HG03565 (cell line): ENCODE data around the gene TMED6.

ENCODE experiments used
- ATAC-seq: cut with Tn5 transposase; IDR thresholded peaks from one replicate; pipeline ENCODE4 v1.9.1; 2021; ENCODE audit warnings: mild to moderate bottlenecking, moderate library complexity; ENCODE audit not compliant: unreplicated experiment

TMED6 gene

GRCh38 chr16:69351309-69352027, at the start of gene TMED6:
TSS of gene TMED6 (minus strand) at chr16:69351786. CDS start at chr16:69351753, 33 bp downstream.
- ATAC-seq = no peak

- ATAC-seq = no peak
These were observed 47.8 kb upstream of the TMED6 start for GRCh38 chr16:69399361-69399760.

DNA sequence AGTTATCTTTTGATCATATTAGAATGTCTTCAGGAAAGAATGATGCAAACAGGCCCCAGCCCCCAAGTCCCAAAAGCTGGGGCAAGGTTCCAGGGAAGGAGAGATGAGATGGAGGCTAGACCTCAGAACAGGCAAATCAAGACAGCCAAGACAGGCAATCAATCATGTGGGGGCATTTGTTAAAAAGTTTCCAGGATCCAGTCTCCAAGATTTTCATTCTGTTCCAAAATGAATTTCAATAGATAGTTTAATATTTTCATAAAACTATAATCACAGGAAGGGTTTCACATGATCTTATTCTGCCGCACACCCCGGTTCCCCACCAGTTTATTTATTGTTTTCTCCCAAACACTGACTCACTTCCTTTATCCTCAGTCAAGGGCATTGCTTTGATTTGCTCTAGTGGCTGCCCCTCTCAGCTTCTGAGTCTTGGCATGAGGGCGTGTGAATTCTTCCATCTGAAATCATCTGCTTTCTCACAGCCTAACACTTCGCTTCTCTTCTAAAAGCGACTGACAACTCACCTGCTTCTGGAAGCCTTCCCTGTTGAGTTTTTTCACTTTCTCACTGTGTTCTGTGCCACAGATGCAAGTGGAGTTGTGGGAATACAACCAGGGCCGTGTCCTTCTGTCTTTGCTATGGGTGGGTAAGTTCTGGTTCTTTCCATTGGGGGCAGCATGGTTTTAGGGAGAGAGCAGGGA, 46.4 kb upstream of the TMED6 start:
- ATAC-seq = no peak

DNA sequence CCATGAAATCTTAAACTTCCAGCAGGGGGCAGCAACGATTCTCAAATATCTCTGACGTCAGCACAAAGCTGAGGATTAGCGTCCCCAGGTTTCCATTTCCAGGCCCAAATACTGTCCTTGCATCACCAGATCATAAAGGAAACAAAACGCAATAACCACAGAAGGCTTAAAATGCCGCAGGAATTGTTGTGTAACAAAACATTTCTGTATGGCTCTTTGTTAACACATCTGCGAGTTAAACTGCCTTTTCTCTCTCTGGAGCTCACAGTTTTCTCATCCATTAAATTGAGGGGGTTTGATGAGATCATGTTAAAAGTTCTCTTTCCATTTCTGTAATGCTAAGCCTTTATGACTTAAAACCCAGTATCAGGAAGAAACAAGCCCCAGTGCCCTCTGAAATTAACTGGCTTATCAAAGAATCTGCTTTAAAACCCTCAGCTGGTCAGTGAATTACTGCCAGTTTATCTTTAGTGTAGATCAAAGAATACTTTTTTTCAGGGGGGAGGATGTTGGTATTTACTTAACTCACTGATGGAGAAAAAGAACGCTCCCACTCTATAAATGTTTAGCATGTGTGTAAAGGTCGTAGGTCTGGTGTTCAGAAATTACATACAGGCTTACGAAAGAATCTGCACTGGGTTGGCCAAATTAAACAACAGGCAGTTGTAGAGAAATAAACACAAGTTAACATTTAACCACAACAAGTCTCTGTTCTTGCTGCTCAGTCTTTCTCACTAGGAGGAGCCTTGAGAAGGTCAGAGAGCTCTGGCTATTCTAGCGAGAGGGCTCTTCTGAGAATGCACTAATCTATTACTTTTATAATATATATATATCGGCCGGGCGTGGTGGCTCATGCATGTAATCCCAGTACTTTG, 44.8 kb upstream of the TMED6 start:
- no peak for ATAC-seq

GRCh38 chr16:69395859-69396186, 44.2 kb upstream of the TMED6 start:
- ATAC-seq = no peak

GRCh38 chr16:69393898-69394849, 42.6 kb upstream of the TMED6 start:
- ATAC-seq = no peak

- no peak for ATAC-seq
These were observed 35.0 kb upstream of the TMED6 start for GRCh38 chr16:69386596-69386995.

- no peak for ATAC-seq
These were observed 33.4 kb upstream of the TMED6 start for GRCh38 chr16:69384974-69385373.

DNA sequence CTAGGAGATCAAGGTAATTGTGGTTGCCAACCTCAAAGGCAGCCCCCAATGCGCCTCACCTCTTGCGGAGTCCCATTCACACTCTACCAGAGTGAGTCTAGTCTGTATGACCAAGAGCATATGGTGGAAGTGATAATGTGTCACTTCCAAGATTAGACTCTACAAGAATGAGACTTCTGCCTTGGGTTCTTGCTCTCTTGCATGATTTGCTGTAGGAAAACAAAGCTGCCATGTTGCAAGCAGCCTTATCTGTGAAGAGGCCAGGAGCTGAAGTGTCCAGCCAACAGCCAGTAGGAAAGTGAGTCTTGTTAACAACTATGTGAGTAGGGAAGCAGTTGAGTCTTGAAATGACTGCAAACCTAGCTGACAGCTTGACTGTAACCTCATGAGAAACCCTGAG, 30.8 kb upstream of the TMED6 start:
- no peak for ATAC-seq

- ATAC-seq = no peak
These were observed 29.6 kb upstream of the TMED6 start for GRCh38 chr16:69381231-69381630.

- no peak for ATAC-seq
These were observed 27.2 kb upstream of the TMED6 start for GRCh38 chr16:69378760-69379159.

GRCh38 chr16:69378036-69378435, 26.4 kb upstream of the TMED6 start:
- ATAC-seq = no peak

DNA sequence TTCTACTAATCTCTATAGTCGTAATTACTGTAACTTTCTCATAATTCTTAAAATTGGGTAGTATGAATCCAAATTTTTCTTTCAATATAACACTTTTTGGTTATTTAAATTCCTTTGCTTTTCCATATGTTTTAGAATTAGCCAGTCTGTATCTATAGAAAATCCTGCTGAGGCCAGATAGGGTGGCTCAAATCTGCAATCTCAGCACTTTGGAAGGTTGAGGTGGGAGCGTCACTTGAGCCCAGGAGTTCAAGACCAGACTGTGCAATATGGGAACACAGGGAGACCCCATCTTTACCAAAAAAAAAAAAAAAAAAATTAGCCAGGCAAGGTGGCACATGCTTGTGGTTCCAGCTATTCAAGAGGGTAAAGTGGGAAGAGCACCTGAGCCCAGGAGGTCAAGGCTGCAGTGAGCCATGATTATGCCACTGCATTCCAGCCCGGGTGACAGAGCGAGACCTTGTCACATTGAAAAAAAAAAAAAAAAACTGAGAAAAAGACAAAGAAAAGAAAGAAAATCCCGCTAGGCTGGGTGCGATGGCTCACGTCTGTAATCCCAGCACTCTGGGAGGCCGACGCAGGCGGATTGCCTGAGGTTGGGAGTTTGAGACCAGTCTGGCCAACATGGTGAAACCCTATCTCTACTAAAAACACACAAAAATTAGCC, 24.9 kb upstream of the TMED6 start:
- ATAC-seq = no peak

DNA sequence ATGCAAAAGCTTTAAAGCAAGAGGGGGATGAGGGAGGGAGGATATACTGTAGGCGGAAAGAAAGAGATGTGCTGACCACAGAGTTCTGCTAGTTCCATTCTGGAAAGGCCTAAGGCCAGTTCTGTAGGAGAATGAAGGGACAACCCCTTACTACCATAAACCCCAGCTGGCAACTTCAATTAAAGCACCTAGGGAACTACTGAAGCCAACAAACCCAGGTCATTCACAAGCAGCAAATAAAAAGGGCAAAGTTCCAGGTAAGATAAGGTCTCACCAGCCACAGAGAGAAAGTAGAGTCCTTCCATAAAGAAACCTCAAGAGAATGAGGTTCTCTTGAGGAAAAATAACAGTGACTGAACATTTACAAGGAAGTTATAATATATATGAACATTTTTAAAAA, 21.4 kb upstream of the TMED6 start:
- no peak for ATAC-seq

DNA sequence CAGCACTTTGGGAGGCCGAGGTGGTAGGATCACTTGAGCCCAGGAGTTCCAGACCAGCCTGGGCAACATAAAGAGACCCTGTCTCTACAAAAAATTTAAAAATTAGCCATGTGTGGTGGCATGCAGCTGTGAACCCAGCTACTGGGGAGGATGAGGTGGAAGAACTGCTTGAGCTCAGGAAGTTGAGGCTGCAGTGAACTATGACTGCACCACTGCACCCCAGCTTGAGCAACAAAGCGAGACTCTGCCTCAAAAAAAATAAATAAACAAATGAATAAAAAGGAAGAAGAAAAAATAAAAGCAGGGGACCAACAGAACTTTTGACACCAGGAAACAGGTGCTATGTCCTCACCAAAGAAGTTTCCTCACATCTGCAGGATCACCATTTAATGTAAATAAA, 20.0 kb upstream of the TMED6 start:
- ATAC-seq = no peak

- ATAC-seq = no peak
These were observed 17.3 kb upstream of the TMED6 start for GRCh38 chr16:69368866-69369265.

DNA sequence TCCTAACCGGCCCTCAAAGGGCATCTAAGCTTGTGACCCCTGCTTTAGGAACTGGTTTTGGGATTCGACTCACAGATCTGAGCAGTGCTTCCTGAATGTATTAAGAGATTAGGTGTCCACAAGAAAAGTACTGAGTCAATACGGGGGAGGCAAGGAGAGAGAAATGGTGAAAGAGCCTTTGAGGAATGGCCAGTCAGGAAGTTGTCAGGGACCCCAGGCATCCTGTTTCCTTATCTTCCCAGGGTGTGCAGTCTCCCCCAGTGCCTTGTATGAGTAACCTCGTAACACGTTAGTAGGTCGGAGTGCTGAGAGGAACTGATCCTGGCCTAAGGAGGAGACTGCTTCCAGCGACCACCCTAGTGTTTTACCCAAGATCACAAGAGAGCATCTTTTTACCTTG, 16.4 kb upstream of the TMED6 start:
- no peak for ATAC-seq

- ATAC-seq = no peak
These were observed 14.8 kb upstream of the TMED6 start for GRCh38 chr16:69366431-69366830.

DNA sequence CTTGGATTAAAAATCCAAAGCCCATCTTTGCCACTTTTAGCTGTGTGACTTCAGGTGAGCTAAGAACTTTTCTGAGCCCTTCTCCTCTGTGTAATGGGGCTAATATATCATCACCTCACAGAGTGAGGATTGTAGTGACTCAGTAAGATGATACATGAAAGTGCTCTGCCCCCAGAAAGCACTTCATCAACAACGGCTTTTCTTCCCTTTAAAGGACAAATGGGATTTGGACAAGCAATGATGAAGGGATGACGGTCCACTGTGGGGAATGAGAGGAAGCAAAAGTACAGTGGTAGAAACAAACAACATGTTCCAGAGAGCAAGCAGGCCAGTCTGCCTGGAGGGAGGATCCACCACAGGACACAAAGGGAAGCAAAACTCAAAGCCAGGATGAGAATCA, 14.3 kb upstream of the TMED6 start:
- no peak for ATAC-seq

DNA sequence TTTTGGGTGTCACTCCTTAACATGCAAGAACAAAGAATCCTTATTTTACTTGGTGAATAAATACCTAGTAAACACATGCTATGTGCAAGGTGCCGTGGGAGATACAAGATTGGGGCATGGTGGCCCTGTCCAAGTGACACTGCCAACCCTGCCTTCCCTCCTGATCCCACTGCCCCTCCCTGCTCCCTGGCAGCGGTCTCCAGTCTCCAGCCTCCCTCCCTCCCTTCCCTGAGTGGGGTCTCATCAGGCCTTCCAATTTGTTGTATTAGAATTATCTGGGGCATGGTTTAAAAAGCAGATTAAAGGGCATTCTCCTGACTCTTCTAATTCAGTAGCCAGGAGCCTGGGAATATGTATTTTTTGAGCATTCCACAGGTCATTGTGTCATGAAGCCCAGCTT, 12.5 kb upstream of the TMED6 start:
- ATAC-seq = no peak
